ENCODE data around the gene PIAS1.
"Not testable (repeated sequence)": the region's sequence is repeated elsewhere in the genome, so short reads cannot be mapped to it uniquely, and the experiment has no call there.

GRCh38 chr15:68234520-68234919, 180.4 kb downstream of the PIAS1 start:
- not testable (repeated sequence) for TF ChIP-seq CTCF (conservative IDR thresholded peaks at IDR 0.05 in 1 of 2, IDR thresholded peaks at IDR 0.05 in 1 of 2; ENCODE audit: extremely low read depth in 1 of 2, insufficient read depth in 1 of 2, low read depth in 1 of 2, low read length in 2 of 2); EZH2 (IDR thresholded peaks at IDR 0.05; ENCODE audit: borderline replicate concordance, low read length)
